ENCODE data around the gene GPANK1. TPM values are rescaled to one million over a fixed set of nuclear protein-coding genes. Genes with fewer than 3 reads are reported as not detected.

The GPANK1 gene
- total and polyA plus RNA-seq, 2 of the 4 experiments (the other 2 are of a cell fraction), result 6.1 to 13.8 TPM

DNA sequence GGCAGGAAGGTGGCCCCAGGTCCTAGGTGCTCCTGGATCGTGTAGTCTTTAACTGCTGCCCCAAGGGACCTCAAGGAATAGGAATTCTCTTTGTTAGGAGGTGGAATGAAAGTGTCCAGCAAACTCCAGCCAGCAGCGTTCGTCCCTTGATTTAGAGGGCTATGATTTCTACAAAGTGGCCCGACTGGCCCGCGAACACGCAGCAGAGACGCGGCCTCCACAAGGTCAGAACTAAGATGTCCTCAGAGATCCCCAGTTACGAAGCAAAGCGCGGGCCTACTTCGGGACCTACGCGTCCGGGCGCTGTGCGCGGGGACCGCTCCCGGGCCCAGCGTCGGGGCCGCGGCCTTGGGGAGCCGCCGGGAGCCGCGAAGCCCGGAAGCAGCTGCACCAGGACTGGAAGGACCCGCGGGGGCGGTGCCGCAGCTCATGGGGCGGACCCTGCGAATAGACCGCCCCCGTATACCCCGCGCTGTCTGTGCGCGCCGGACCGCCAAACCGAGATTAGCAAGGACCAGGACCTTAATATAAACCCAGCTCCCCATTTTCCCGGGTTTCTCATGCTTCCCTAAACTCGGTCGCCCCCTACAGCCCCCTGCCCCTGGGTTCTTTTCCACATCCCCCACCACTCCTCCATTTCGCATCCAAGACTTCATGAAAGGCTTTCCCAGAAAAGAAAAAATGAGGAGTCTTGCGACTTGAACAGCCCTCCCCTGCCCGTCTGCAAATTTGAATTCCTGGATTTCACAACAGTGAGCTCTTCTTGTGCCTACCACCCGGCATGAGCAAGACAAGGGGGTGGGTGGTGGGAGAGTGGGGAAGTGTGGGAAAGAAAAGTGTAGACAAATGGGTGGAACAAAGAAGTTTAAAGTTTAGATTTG lies 4.2 kb downstream of the GPANK1 start, which contains the start of gene C6orf47:
C6orf47 (minus strand) TSS at position 398 of the 881 bp plus-strand sequence. CDS start 831 bp downstream, outside the sequence.
- Histone ChIP-seq H3K9ac (ENCODE audit: low read depth, low read length) (peak within 1 kb of the TSS; percentile 98), H3K9me1 (ENCODE audit: insufficient read depth, low read length) (peaks cover 17% of the 10 kb centered on the region; the same call in 1 of the 2 replicates), H4K20me1 (ENCODE audit: insufficient read depth, low read length) (peaks cover 17% of the 10 kb centered on the region), H2AFZ (replicated peaks; ENCODE audit: low read length, poor library complexity) (peak within 1 kb of the TSS; percentile 89), H3K14ac (replicated peaks; ENCODE audit: low read depth, low read length) (peak within 1 kb of the TSS; percentile 95), H3K23ac (ENCODE audit: low read depth, low read length) (peak within 1 kb of the TSS; percentile 57), H3K4me1 (ENCODE audit: control insufficient read depth, insufficient read depth, low read length) (peaks cover 21% of the 10 kb centered on the region), H2BK120ac (ENCODE audit: low read depth, low read length) (peak within 1 kb of the TSS; percentile 18; the same call in 1 of the 2 replicates), H3K36me3 (ENCODE audit: control insufficient read depth, insufficient read depth, low read length) (peaks cover 15% of the 10 kb centered on the region), H3K4ac (ENCODE audit: low read depth, low read length) (peak within 1 kb of the TSS; percentile 88), H3K27ac (ENCODE audit: insufficient read depth, low read length) (peak within 1 kb of the TSS; percentile 93), H4K8ac (ENCODE audit: low read depth in 2 of 2, low read length in 2 of 2) (peak within 1 kb of the TSS; percentile 82 to 95), H2AK9ac (replicated peaks; ENCODE audit: low read depth, low read length, poor library complexity) (peak within 1 kb of the TSS; percentile 90), H3K4me2 (ENCODE audit: low read depth, low read length) (peak within 1 kb of the TSS; percentile 87), H3K4me3 (ENCODE audit: insufficient read depth, low read depth, low read length) (peak within 1 kb of the TSS; percentile 92), H2AK5ac (ENCODE audit: low read depth, low read length) (peak within 1 kb of the TSS; percentile 89), H3K79me1 (ENCODE audit: low read depth in 1 of 2, low read length in 2 of 2) (peaks cover 26 to 84% of the 10 kb centered on the region in 2 experiments; a peak in 3 of 4 replicates), H2BK5ac (ENCODE audit: low read depth, low read length, poor library complexity, severe bottlenecking) (peak within 1 kb of the TSS; percentile 78), H4K91ac (ENCODE audit: insufficient read depth, low read depth, low read length) (peak within 1 kb of the TSS; percentile 86), H3K18ac (ENCODE audit: low read depth, low read length) (peak within 1 kb of the TSS; percentile 47), H3K27me3 (ENCODE audit: control insufficient read depth, insufficient read depth, low read length) (no peaks in the 10 kb centered on the region), H3K56ac (ENCODE audit: extremely low read depth, insufficient read depth, low read length) (peak within 1 kb of the TSS; percentile 90), H4K5ac (ENCODE audit: low read depth, low read length) (peak within 1 kb of the TSS; percentile 57), H3K9me3 (ENCODE audit: control insufficient read depth, insufficient read depth, low read length) (no peaks in the 10 kb centered on the region), H2BK15ac (ENCODE audit: low read depth, low read length) (no peak within 1 kb of the TSS), H2BK20ac (ENCODE audit: low read depth, low read length) (no peak within 1 kb of the TSS)
- ATAC-seq (ENCODE audit: low read depth), result peak; percentile 82
- WGBS, 2 experiments (ENCODE audit: extremely low coverage in 2 of 2, insufficient read length in 1 of 2), result 1% methylated on average over 38 of the region's 52 CpGs; no CpG with 5 or more reads in 1 of the 2 experiments
- no TSS peak for BruUV-seq (replicated peaks)
- in situ Hi-C loops (cut with MboI; ENCODE audit: low sequenced_read_pairs), result no loop called here
- dilution Hi-C loops (cut with HindIII; ENCODE audit: low sequenced_read_pairs, unreplicated experiment), result no loop called here
- TF ChIP-seq MXI1 (IDR thresholded peaks at IDR 0.05; ENCODE audit: borderline replicate concordance, low read depth, low read length), result peak; percentile 24; the same call in 1 of the 2 replicates
- TF ChIP-seq, protein P1, sequence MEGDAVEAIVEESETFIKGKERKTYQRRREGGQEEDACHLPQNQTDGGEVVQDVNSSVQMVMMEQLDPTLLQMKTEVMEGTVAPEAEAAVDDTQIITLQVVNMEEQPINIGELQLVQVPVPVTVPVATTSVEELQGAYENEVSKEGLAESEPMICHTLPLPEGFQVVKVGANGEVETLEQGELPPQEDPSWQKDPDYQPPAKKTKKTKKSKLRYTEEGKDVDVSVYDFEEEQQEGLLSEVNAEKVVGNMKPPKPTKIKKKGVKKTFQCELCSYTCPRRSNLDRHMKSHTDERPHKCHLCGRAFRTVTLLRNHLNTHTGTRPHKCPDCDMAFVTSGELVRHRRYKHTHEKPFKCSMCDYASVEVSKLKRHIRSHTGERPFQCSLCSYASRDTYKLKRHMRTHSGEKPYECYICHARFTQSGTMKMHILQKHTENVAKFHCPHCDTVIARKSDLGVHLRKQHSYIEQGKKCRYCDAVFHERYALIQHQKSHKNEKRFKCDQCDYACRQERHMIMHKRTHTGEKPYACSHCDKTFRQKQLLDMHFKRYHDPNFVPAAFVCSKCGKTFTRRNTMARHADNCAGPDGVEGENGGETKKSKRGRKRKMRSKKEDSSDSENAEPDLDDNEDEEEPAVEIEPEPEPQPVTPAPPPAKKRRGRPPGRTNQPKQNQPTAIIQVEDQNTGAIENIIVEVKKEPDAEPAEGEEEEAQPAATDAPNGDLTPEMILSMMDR (conservative IDR thresholded peaks at IDR 0.05; ENCODE audit: low read depth, low read length), result no peak
- TF ChIP-seq RFX5 (IDR thresholded peaks at IDR 0.05; ENCODE audit: low read depth, low read length), result no peak
- no peak for TF ChIP-seq NFE2L2 (IDR thresholded peaks at IDR 0.05; ENCODE audit: low read depth, low read length)
- TF ChIP-seq MAZ (IDR thresholded peaks at IDR 0.05; ENCODE audit: borderline replicate concordance, low read depth, low read length), result no peak
- peak; percentile 86 for TF ChIP-seq CEBPB (IDR thresholded peaks at IDR 0.05; ENCODE audit: low read depth, low read length)
- no peak for TF ChIP-seq CHD1 (IDR thresholded peaks at IDR 0.05; ENCODE audit: low read depth, low read length)
- peak; percentile 76 for TF ChIP-seq POLR2A (IDR thresholded peaks at IDR 0.05; ENCODE audit: low read depth, low read length)
- ChIA-PET CTCF (interaction anchor here (0.6 kb wide), 1 partner anchor 114 kb away, joined by 3 read pairs; the partner anchor contains the start of gene ATP6V1G2), POLR2A (ENCODE audit: unreplicated experiment) (interaction anchor here (0.5 to 1.2 kb wide), 8 partner anchors 9 to 1758 kb away, joined by 3 to 11 read pairs (median 3); partner anchors contain the start of genes ABHD16A and BAG6)
- intact Hi-C loops (cut with micrococcal nuclease), result loop anchor here (5.0 kb wide), 1 partner anchor 172 kb away; no protein-coding TSS in a partner anchor
- DNase-seq, result peak; percentile 75

Data from IMR-90 (cell line).